ENCODE measurements around the gene NDUFAF3. TPM values are rescaled to one million over a fixed set of nuclear protein-coding genes. Genes with fewer than 3 reads are reported as not detected.

NDUFAF3 gene, protein sequence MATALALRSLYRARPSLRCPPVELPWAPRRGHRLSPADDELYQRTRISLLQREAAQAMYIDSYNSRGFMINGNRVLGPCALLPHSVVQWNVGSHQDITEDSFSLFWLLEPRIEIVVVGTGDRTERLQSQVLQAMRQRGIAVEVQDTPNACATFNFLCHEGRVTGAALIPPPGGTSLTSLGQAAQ
- total RNA-seq (67.0 and 67.5 TPM in 2 replicates), polyA plus RNA-seq (34.9 and 61.0 TPM in 2 replicates), polyA minus RNA-seq (94.2 and 115 TPM in 2 replicates)
- total RNA-seq (2013), result 50.5 TPM

- DNase-seq (peak; percentile 96), ATAC-seq (ENCODE audit: low read depth) (peak; percentile 66)
- under 1% methylated on average over 81 of the region's 83 CpGs for WGBS (ENCODE audit: insufficient coverage)
- Mint-ChIP-seq H3K9me3 (ENCODE audit: insufficient read depth) (no peaks in the 10 kb centered on the region), H3K4me1 (peaks cover 65% of the 10 kb centered on the region), H3K27ac (peak within 1 kb of the TSS; percentile 97), H3K27me3 (no peaks in the 10 kb centered on the region), H3K4me3 (peak within 1 kb of the TSS; percentile 96)
- Histone ChIP-seq H3K79me2 (ENCODE audit: control insufficient read depth, insufficient read depth, low read length) (peaks cover 45% of the 10 kb centered on the region), H3K27ac (ENCODE audit: low read length in 2 of 2) (peak within 1 kb of the TSS; percentile 96 to 98), H3K36me3 (replicated peaks in 1 of 2; ENCODE audit: control extremely low read depth in 1 of 2, control insufficient read depth in 1 of 2, extremely low read depth in 1 of 2, insufficient read depth in 2 of 2, low read length in 1 of 2) (peaks cover 0 to 36% of the 10 kb centered on the region in 2 experiments), H3K4me3 (ENCODE audit: control extremely low read depth in 1 of 5, extremely low read depth in 1 of 5, insufficient read depth in 1 of 5, low read depth in 2 of 5, low read length in 4 of 5) (peak within 1 kb of the TSS; percentile 66 to 92 (median 89)), H4K20me1 (ENCODE audit: control insufficient read depth, insufficient read depth, low read length, poor library complexity, severe bottlenecking) (peaks cover 4% of the 10 kb centered on the region), H3K4me2 (replicated peaks; ENCODE audit: low read depth, low read length, poor library complexity, severe bottlenecking) (peak within 1 kb of the TSS; percentile 98), H3K9me3 (ENCODE audit: control extremely low read depth in 1 of 3, control insufficient read depth in 2 of 3, insufficient read depth in 1 of 3, low read length in 2 of 3) (no peaks in the 10 kb centered on the region), H2AFZ (ENCODE audit: insufficient read depth, low read depth, low read length, poor library complexity, severe bottlenecking) (peak within 1 kb of the TSS; percentile 89), H3K9ac (ENCODE audit: low read length) (peak within 1 kb of the TSS; percentile 98), H3K4me1 (ENCODE audit: control insufficient read depth in 2 of 2, insufficient read depth in 2 of 2, low read length in 2 of 2) (peaks cover 36 to 60% of the 10 kb centered on the region in 2 donors), H3K27me3 (replicated peaks in 1 of 4; ENCODE audit: control extremely low read depth in 1 of 4, control insufficient read depth in 3 of 4, insufficient read depth in 4 of 4, low read length in 3 of 4) (no peaks in the 10 kb centered on the region)
- ChIA-PET POLR2A (interaction anchor here (0.5 to 6.4 kb wide), 13 partner anchors 7 to 1529 kb away, joined by 3 to 116 read pairs (median 9); partner anchors contain the start of genes ARIH2, IMPDH2, P4HTM and QRICH1), CTCF (interaction anchor here (0.6 to 3.7 kb wide), 14 partner anchors 10 to 318 kb away, joined by 3 to 52 read pairs (median 4); partner anchors contain the start of genes ARIH2, P4HTM, QRICH1 and USP4)
- TF ChIP-seq, protein P1, sequence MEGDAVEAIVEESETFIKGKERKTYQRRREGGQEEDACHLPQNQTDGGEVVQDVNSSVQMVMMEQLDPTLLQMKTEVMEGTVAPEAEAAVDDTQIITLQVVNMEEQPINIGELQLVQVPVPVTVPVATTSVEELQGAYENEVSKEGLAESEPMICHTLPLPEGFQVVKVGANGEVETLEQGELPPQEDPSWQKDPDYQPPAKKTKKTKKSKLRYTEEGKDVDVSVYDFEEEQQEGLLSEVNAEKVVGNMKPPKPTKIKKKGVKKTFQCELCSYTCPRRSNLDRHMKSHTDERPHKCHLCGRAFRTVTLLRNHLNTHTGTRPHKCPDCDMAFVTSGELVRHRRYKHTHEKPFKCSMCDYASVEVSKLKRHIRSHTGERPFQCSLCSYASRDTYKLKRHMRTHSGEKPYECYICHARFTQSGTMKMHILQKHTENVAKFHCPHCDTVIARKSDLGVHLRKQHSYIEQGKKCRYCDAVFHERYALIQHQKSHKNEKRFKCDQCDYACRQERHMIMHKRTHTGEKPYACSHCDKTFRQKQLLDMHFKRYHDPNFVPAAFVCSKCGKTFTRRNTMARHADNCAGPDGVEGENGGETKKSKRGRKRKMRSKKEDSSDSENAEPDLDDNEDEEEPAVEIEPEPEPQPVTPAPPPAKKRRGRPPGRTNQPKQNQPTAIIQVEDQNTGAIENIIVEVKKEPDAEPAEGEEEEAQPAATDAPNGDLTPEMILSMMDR (IDR thresholded peaks at IDR 0.05), result peak; percentile 95
- no peak for TF ChIP-seq EZH2 (IDR thresholded peaks at IDR 0.05; ENCODE audit: borderline replicate concordance, insufficient read depth, low read depth, low read length, poor library complexity, severe bottlenecking)
- intact Hi-C loops (cut with micrococcal nuclease), result loop anchor here (1.0 to 10.0 kb wide), 8 partner anchors 7 to 465 kb away; partner anchors contain the start of genes ARIH2, DAG1, IMPDH2 and IP6K2
Observed at GRCh38 chr3:49021813-49022687, at the start of gene NDUFAF3. Gene NDUFAF3 (plus strand): TSS chr3:49022121. CDS start chr3:49022145, 24 bp downstream.
